GM12878 (cell line): ENCODE data around the gene WFDC8. TPM values are rescaled to one million over a fixed set of nuclear protein-coding genes. Genes with fewer than 3 reads are reported as not detected.
"Not testable (repeated sequence)": the region's sequence is repeated elsewhere in the genome, so short reads cannot be mapped to it uniquely, and the experiment has no call there.

Source experiments
- ATAC-seq: fragments of 200-7000 bp; cut with Tn5 transposase; 3 replicates; pipeline ENCODE4 v1.9.1; 2020; ENCODE audit warnings: mild to moderate bottlenecking, moderate library complexity
- BruUV-seq: library from RNA; stranded (reverse); fragments of 400-500 nt; replicated peaks from 2 replicates; lab custom pipeline; 2021; lab: Mats Ljungman, UMichigan
- CTCF ChIA-PET: fragments of 300-600 bp; sonication (Branson Sonifier 250); formaldehyde crosslinking; extraction: SDS; loops from one replicate; lab custom pipeline; 2021; ENCODE audit warnings: inconsistent platforms; lab: Yijun Ruan, JAX
- POLR2A ChIA-PET: fragments of 350-600 bp; formaldehyde crosslinking; extraction: SDS; loops from one replicate; lab custom pipeline; 2021; ENCODE audit warnings: inconsistent platforms; lab: Charles Lee
- RAD21 ChIA-PET: fragments of 300-600 bp; sonication (Branson Sonifier 250); formaldehyde crosslinking; loops from one replicate; lab custom pipeline; 2023; ENCODE audit warnings: antibody characterized with exemption; ENCODE audit not compliant: unreplicated experiment; lab: Charles Lee
- SMC1A ChIA-PET: fragments of 300-600 bp; sonication (Branson Sonifier 250); formaldehyde crosslinking; loops from one replicate; lab custom pipeline; 2023; ENCODE audit not compliant: unreplicated experiment, uncharacterized antibody; lab: Charles Lee
- DNase-seq: peaks from one replicate; pipeline ENCODE4 v3.0.0-alpha.2; 2011; ENCODE audit warnings: low read depth, low spot score
- FAIRE-seq: peaks from 3 replicates; lab custom pipeline; 2011; peaks lifted over from hg19 to GRCh38; lab: Jason Lieb, UNC
- H2AFZ ChIP-seq: 2 replicates; pipeline ENCODE4 v1.6.0; 2011; ENCODE audit warnings: low read depth, low read length, control low read depth; ENCODE audit not compliant: control insufficient read depth
- H3K27ac ChIP-seq: 2 replicates; pipeline ENCODE4 v1.5.1; 2011; ENCODE audit warnings: control low read depth; ENCODE audit not compliant: control insufficient read depth, insufficient read depth
- H3K27me3 ChIP-seq, 2 experiments: replicated peaks in 1 of 2; 2 replicates each; pipeline versions ENCODE4 v1.6.0 to v1.6.1; 2011; ENCODE audit warnings: low read length in 1 of 2; ENCODE audit not compliant: control insufficient read depth in 2 of 2, insufficient read depth in 2 of 2
- H3K36me3 ChIP-seq, 2 experiments: 2 replicates each; pipeline ENCODE4 v1.5.1; 2011; ENCODE audit warnings: low read length in 1 of 2; ENCODE audit not compliant: control insufficient read depth in 2 of 2, insufficient read depth in 2 of 2
- H3K4me1 ChIP-seq: 2 replicates; pipeline ENCODE4 v1.6.1; 2011; ENCODE audit warnings: mild to moderate bottlenecking, low read length, moderate library complexity, mixed read lengths; ENCODE audit not compliant: control insufficient read depth, insufficient read depth
- H3K4me2 ChIP-seq: 2 replicates; pipeline ENCODE4 v1.6.0; 2011; ENCODE audit warnings: control low read depth; ENCODE audit not compliant: control insufficient read depth, insufficient read depth
- H3K4me3 ChIP-seq: fragments of 200-600 bp; sonication (generic); 2 replicates; pipeline ENCODE4 v1.5.1; 2016
- H3K79me2 ChIP-seq: 2 replicates; pipeline ENCODE4 v1.6.0; 2011; ENCODE audit warnings: low read length; ENCODE audit not compliant: control insufficient read depth, insufficient read depth
- H3K9ac ChIP-seq: 2 replicates; pipeline ENCODE4 v1.8.0; 2011; ENCODE audit warnings: low read length, control low read depth, mixed read lengths; ENCODE audit not compliant: control insufficient read depth, insufficient read depth
- H3K9me3 ChIP-seq: replicated peaks from 3 replicates; pipeline ENCODE4 v1.5.1; 2011; ENCODE audit warnings: mild to moderate bottlenecking, low read length; ENCODE audit not compliant: control insufficient read depth, insufficient read depth
- H4K20me1 ChIP-seq: 2 replicates; pipeline ENCODE4 v1.6.0; 2011; ENCODE audit not compliant: control insufficient read depth, insufficient read depth
- BACH1 ChIP-seq: fragments of 450-650 bp; IDR thresholded peaks from 2 replicates; pipeline ENCODE4 v1.6.1; 2017; ENCODE audit warnings: mild to moderate bottlenecking, borderline replicate concordance
- BCL3 ChIP-seq: IDR thresholded peaks from 2 replicates; pipeline ENCODE4 v1.6.1; 2011; ENCODE audit warnings: borderline replicate concordance, low read depth, mild to moderate bottlenecking, moderate library complexity, low read length; ENCODE audit not compliant: insufficient read depth, poor library complexity, severe bottlenecking
- KAT2A ChIP-seq: conservative IDR thresholded peaks from 2 replicates; pipeline ENCODE4 v1.6.1; 2011; ENCODE audit warnings: low read depth, low read length; ENCODE audit not compliant: control insufficient read depth
- TBL1XR1 ChIP-seq: IDR thresholded peaks from 2 replicates; pipeline ENCODE4 v1.6.1; 2012; ENCODE audit warnings: low read depth, low read length, improper control_type of control experiment
- ZNF274 ChIP-seq: IDR thresholded peaks from one replicate; pipeline ENCODE4 v1.8.0; 2011; ENCODE audit not compliant: insufficient read length, insufficient read depth
- WGBS: methylation state at CpG from one replicate; pipeline ENCODE4 v1.1.6; 2016; ENCODE audit warnings: low lambda C conversion rate; ENCODE audit not compliant: insufficient replicate concordance, insufficient coverage; ENCODE audit errors: missing lambda C conversion rate; 5-methylcytosine and 5-hydroxymethylcytosine counted together
- in situ Hi-C: fragments of 300-500 bp; cut with MboI; formaldehyde crosslinking; loops from 9 replicates; pipeline ENCODE4 v1.14.3; 2018; ENCODE audit warnings: mixed read lengths
- intact Hi-C: fragments of 100-400 bp; cut with micrococcal nuclease; formaldehyde crosslinking; loops from one replicate; pipeline ENCODE4 v1.14.2; 2022; ENCODE audit not compliant: unreplicated experiment
- polyA plus RNA-seq, 11 experiments: library from polyadenylated mRNA; depleted of rRNA in 4 of 11; unstranded in 6 of 11; stranded (reverse) in 5 of 11; fragments of >200 nt; fragmentation: Nextera tagmentation in 4 of 11; fragmentation: Illumina TruSeq in 1 of 11; extraction: Ambion mirVana in 4 of 11; extraction: Trizol in 1 of 11; gene quantifications; 1 replicate in 1 of 11; 2 replicates in 10 of 11; pipeline versions ENCODE4 v1.2.1 to v1.2.3, GENCODE V29; 2011 to 2016; ENCODE audit warnings: inconsistent platforms in 2 of 11, missing spikeins in 2 of 11, low read depth in 1 of 11
- total RNA-seq, 4 experiments: library from RNA; depleted of rRNA in 3 of 4; stranded (reverse); fragments of >200 nt in 3 of 4; fragmentation: Illumina TruSeq in 1 of 4; extraction: Trizol in 1 of 4; gene quantifications; 2 replicates each; pipeline versions ENCODE4 v1.2.1 to v1.2.3, GENCODE V29; 2013 to 2021

WFDC8 gene
- total and polyA plus RNA-seq, 10 of the 15 experiments (the other 5 are each of a cell fraction or from before 2014, with no cell fraction given), result not detected

- TF ChIP-seq BCL3 (no peak), TBL1XR1 (no peak), BACH1 (no peak), ZNF274 (no peak), KAT2A (no peak)
- TF ChIP-seq, all 136 proteins: peak for 0
Measured at GRCh38 chr20:45588800-45589199, 9.7 kb upstream of the WFDC8 start (continued).

GRCh38 chr20:45585986-45586385 lies 6.9 kb upstream of the WFDC8 start:
- POLR2A ChIA-PET, FAIRE-seq, SMC1A ChIA-PET, H3K36me3 ChIP-seq, H3K9ac ChIP-seq, H3K27me3 ChIP-seq, in situ Hi-C loops, BruUV-seq, H3K79me2 ChIP-seq, DNase-seq, ATAC-seq, CTCF ChIA-PET, intact Hi-C loops, H2AFZ ChIP-seq, H3K4me3 ChIP-seq, H3K4me1 ChIP-seq, H3K4me2 ChIP-seq, H3K27ac ChIP-seq, RAD21 ChIA-PET, H3K9me3 ChIP-seq, H4K20me1 ChIP-seq: not testable (repeated sequence)
- 39% methylated on average over 5 of the region's 5 CpGs for WGBS

GRCh38 chr20:45584294-45584693 lies 5.2 kb upstream of the WFDC8 start:
- FAIRE-seq, ATAC-seq, intact Hi-C loops, H3K27me3 ChIP-seq, H3K4me1 ChIP-seq, H3K36me3 ChIP-seq, H3K9ac ChIP-seq, H3K4me3 ChIP-seq, H2AFZ ChIP-seq, H3K9me3 ChIP-seq, H3K27ac ChIP-seq, POLR2A ChIA-PET, H4K20me1 ChIP-seq, SMC1A ChIA-PET, BruUV-seq, in situ Hi-C loops, H3K4me2 ChIP-seq, DNase-seq, RAD21 ChIA-PET, H3K79me2 ChIP-seq: not testable (repeated sequence)
- 52% methylated on average over 5 of the region's 5 CpGs for WGBS
- CTCF ChIA-PET, result interaction anchor here (1.1 kb wide), 1 partner anchor 10 kb away, joined by 3 read pairs; no protein-coding TSS in a partner anchor
